HFF-Myc (cell line): ENCODE data around the gene POLA2.

ENCODE experiments used
- DNase-seq: peaks from one replicate; pipeline ENCODE4 v3.0.0-alpha.2; 2011; ENCODE audit warnings: low read depth; ENCODE audit errors: extremely low read depth
- H3K4me3 ChIP-seq: replicated peaks from 2 replicates; pipeline ENCODE4 v1.5.1; 2011; ENCODE audit warnings: low read depth, mild to moderate bottlenecking, control low read depth, low read length
- TF ChIP-seq, protein P1 (sequence below): IDR thresholded peaks from 2 replicates; pipeline ENCODE4 v1.5.1; 2012; ENCODE audit warnings: mild to moderate bottlenecking, low read depth, low read length, control low read depth; ENCODE audit errors: missing control alignments

Gene POLA2

DNA sequence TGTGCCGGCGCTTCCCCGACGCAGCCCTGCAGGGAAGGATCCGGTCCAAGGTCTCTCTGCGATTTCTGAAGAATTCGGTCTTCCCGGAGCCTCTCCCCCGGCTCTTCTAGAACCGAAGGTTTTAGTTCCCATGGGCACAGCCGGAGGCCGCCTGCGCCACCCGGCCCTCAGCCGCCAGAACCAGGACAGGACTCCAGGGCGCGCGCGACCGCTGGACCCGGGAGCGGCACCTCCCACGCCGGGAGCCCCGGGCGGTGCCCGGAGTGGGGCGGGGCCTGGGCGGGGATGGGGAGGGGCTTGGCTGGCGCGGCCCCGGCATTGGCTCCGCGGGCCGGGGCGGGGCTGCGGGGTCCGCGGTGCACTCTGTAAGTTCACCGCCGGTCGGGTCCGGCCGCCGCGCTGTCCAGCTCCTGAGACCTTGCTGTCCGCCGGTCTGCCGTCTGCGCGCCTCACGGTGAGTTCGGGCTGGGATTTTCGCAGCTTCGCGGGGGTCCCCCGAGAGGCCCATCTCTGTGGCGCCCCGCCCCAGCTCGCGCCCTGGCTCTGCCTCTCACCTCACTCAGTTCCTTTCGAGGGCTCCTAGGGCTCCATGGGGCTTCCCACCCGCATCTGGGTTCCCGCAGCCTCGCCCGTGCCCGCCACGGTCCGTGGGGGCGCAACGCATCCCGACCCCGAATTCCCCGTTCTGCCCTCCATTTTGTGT, 52.9 kb downstream of the POLA2 start, which contains the start of gene CDC42EP2:
CDC42EP2 (plus strand) TSS at position 366 of the 703 bp plus-strand sequence. CDS start 6,033 bp downstream, outside the sequence.
- DNase-seq, result no peak

DNA sequence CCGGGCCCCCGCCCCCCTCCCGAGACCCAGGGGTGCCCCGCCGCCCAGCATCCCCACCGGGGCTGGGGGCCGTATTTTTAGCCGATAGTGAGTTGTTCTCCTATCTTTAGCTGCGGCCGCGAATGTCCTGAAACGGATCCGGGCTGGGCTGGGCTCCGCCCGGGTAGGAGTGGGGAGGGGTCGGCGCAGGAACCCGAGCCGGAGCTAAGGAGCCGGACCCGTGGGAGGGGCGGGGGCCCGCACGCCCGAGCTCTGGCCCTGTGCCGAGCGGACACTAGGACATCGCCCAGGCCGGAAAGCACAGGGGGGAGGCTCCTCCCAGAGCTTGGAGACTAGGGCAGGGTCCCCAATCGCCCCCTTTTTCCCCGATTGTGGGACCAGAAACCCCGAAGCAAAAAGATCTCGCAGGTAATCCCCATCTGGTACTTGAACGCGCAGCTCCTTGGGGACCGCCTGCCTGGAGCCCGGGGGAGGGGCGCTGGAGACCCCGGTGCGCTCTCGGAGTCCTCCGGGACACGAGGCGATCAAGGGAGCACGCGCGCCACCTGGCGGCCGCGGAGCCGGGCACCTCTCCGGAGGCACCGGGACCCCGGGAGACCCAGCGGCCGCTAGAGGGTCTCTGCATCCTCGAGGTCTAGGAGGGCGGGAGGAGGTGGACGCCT, 53.6 kb downstream of the POLA2 start:
- peak overlapping the region; percentile 92 for H3K4me3 ChIP-seq
- TF ChIP-seq, protein P1, sequence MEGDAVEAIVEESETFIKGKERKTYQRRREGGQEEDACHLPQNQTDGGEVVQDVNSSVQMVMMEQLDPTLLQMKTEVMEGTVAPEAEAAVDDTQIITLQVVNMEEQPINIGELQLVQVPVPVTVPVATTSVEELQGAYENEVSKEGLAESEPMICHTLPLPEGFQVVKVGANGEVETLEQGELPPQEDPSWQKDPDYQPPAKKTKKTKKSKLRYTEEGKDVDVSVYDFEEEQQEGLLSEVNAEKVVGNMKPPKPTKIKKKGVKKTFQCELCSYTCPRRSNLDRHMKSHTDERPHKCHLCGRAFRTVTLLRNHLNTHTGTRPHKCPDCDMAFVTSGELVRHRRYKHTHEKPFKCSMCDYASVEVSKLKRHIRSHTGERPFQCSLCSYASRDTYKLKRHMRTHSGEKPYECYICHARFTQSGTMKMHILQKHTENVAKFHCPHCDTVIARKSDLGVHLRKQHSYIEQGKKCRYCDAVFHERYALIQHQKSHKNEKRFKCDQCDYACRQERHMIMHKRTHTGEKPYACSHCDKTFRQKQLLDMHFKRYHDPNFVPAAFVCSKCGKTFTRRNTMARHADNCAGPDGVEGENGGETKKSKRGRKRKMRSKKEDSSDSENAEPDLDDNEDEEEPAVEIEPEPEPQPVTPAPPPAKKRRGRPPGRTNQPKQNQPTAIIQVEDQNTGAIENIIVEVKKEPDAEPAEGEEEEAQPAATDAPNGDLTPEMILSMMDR, result peak; percentile 96
- peak; percentile 40 for DNase-seq

More for the DNA sequence above, 52.9 kb downstream of the POLA2 start, which contains the start of gene CDC42EP2:
- H3K4me3 ChIP-seq, result peak within 1 kb of the TSS; percentile 92
- TF ChIP-seq, protein P1, result no peak

DNA sequence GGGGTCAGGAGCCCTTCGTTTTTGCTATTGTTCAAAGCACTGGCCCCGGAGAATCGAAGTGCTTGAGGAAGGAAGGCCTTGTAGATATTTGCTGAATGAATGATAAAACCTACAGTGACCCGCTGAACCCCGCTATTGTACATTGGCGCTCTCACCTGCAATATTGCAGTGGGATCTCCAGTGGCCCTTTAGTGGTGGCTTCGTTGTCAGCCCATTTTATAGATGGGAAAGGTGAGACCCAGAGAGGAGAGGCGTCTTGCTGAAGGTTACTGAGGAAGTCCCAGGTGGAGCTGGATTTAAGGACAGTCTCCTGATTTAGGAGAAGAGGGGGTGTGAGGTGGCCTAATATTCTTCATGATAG, 54.1 kb downstream of the POLA2 start:
- no peak for DNase-seq
- TF ChIP-seq, protein P1, result no peak
- peak overlapping the region; percentile 92 for H3K4me3 ChIP-seq

DNA sequence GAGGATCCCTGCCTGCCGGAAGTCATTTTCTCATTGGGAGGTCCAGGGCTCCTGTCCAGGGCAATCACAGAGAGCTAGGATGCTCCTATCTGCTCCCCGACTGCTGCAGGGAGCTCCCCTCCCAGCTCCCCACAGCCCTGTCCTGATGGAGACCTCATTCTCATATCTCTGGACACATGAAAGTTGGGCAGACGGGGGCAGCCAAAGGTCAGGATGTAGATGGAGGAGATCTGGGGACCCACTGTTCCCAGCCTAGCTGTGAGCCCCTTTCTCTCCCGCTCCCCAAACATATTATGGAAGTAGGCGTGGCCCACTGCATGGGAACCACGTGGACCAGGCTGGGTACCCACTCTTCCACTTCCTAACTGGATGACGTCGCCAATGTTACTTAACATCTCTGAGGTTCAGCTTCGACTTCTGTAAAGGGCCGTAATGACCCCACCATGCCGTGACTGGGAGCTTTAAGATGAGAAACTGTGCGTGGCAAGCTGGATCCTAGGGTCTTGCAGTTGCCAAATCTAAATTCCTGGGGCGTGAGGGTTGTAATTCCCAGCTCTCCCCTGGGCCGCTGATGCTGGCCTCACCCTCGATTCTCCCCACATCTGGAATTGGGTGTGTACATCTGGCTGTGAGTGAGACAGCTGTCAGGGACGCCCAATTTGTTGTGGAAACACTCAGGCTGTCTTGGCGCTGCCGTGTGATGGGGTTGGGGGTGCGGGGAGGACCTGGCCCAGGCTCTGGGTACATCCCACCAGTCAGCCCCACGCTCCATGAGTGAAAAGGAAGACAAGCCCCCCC, 54.7 kb downstream of the POLA2 start:
- TF ChIP-seq, protein P1, result no peak
- peak overlapping the region; percentile 92 for H3K4me3 ChIP-seq
- peak; percentile 95 for DNase-seq

DNA sequence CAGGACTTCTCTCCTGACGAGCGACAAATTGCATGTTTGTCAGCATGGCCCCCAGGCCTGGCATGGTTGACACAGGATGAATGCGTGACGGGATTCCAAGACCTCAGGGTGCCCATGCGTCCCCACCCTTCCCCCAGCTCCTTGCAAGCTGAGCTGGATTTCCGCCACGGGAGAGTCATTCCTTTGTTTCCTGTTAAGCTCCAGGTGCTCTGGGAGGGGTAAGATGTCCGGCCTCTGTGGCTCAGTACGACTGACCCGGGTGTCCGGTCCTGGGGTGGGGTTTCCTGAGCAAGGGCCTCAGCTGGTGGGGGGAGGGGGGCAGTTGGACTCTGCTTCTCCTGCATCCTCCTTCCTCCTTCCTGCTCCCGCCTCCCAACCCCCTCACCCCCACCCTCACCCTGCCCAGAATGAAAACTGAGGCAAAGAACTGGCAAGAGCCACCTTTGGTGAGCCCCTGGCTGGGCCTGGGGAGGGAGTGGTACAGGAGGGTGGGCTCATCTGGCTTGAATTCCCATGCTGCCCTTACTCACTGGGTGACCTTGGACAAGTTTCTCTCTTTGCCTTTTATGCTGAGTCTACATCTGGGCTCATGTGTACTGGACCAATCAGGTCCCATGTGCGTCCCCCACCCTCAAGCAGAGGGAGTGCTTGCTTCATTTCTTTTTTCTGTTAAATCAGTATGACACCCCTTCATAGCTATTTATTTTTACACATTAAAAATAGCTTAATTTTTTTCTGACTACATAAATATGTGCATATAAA, 55.4 kb downstream of the POLA2 start:
- TF ChIP-seq, protein P1, result no peak
- peak overlapping the region; percentile 92 for H3K4me3 ChIP-seq
- peak; percentile 91 for DNase-seq
